NCI-H226 (cell line): ENCODE measurements around the gene RASAL2.
A peak's percentile ranks its signal among the peaks of the same experiment; 100 is the strongest.

ENCODE experiments used
- DNase-seq: peaks from one replicate; pipeline ENCODE4 v3.0.0-alpha.2; 2015

RASAL2 gene

GRCh38 chr1:178407655-178408054 lies 313.8 kb downstream of the RASAL2 start:
- DNase-seq: no peak

GRCh38 chr1:178408871-178409270 lies 315.0 kb downstream of the RASAL2 start:
- DNase-seq: peak; percentile 24

DNA sequence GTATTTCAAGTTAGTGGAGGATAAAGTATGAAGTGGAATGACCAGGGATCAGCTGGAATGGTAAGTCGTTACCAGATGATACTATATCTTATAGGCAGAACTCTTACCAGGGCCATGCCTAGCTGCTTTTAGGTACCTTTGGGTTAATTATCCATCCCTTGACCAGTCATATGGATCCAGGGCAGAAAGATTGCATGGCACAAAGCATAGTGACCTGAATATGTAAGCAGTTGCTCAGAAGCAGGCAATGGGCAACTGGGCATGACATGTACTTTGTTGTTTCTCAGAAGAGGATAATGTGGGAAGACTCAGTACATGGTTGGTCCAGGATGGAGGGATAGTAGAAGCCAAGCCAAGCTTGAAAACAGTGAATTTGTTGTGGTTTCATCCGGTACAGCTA lies 315.6 kb downstream of the RASAL2 start:
- DNase-seq: no peak

DNA sequence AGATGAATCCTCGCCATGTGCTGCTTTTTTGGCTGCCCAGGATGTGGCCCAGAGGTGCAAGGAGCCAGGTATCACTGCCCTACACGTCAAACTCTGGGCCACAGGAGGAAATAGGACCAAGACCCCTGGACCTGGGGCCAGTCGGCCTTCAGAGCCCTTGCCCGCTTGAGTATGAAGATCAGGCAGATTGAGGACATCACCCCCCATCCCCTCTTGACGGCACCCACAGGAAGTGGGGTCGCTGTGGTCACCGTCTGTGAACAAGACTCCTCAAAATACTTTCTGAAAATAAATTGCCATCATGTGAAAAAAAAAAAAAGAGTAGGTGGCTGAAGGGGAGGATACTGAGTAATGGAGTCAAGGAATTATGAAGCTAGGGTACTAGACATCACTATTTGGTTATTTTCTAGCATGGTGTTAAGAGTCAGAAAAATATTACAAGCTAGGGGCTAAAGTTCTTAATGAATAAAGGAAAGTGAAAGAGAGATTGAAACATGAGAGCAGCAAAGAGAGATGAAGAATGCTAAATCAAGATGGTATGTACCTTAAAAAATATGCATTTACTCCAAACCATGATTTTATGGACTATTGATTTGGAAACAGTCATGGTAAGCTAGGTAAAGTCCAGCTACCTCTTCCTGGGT lies 318.0 kb downstream of the RASAL2 start:
- no peak for DNase-seq

GRCh38 chr1:178412400-178412770 lies 318.5 kb downstream of the RASAL2 start:
- DNase-seq: peak; percentile 77

GRCh38 chr1:178417858-178418257 lies 324.0 kb downstream of the RASAL2 start:
- peak; percentile 49 for DNase-seq

DNA sequence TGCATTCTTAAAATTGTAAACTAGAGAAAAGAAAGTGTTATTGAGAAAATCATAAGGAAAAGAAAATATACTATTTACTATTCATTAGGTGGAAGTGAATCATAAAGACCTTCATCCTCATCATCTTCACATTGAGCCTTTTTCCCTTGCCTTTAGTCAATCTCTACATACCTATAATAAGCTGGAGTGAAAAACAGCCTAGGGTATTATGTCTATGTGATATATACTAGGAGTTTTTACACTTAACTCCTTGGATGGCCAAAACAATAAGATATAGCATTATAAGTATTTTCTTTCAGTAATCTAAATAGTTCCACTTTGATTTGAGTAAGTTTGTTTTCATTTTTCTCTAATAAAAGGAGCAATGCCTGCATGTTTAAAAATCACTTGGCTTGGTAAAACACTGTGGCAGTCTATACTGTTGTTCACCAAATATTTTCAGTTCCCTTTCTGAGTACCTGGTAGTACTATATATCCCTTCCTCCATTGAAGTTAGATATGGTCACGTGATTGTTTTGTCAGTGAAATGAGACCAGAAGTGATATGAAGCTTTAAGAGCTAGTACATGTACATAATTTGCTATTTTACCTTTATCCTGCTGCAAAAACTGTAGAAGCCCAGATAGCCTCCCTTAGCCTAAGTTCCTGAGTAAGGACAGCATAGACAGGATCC lies 324.5 kb downstream of the RASAL2 start:
- no peak for DNase-seq

GRCh38 chr1:178434360-178434759 lies 340.5 kb downstream of the RASAL2 start:
- no peak for DNase-seq

DNA sequence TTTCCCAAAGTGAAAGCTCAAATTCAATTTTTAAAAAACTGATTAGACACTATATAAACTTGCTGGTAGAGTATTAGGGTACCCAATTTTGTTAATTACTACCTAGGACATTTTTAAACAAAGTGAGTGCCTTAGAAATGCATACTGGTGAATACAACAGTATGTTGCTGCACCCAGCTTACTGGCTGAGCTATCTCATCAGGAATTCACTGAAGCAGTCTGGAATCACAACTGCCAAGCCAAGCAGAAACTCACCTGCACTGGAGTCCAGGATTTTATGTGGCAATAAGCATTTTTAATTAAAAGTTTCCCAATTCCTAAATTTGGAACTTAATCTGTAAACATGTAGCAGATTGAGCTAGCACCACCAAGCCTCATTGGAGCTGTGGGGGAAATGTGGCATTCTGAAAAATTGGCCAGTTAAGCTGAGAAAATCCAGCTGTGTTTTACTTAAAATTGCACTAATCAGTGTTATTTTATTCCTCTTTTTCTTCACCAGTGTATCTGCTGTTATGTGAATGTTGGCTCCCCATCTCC lies 341.1 kb downstream of the RASAL2 start:
- no peak for DNase-seq

DNA sequence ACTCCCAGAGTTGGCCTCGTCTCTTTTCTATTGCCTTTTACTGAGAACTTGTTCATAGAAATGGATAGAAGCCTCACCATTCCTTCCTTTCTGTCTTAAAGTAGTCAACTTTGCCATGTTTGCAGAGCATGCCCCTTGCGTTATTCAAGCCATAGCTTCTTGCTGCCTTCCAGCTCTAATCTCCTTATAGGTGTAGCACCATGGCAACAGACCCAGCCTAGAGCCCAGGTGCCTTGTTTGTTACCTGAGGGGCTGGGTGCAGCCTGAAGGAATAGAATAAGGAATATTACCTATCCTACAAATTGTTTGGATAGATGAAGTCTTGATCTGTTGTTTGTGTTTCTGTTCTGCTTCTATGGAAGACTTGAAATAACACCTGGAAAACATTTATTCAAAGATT lies 343.0 kb downstream of the RASAL2 start:
- no peak for DNase-seq

- no peak for DNase-seq
Measured at GRCh38 chr1:178438432-178438831, 344.5 kb downstream of the RASAL2 start.

DNA sequence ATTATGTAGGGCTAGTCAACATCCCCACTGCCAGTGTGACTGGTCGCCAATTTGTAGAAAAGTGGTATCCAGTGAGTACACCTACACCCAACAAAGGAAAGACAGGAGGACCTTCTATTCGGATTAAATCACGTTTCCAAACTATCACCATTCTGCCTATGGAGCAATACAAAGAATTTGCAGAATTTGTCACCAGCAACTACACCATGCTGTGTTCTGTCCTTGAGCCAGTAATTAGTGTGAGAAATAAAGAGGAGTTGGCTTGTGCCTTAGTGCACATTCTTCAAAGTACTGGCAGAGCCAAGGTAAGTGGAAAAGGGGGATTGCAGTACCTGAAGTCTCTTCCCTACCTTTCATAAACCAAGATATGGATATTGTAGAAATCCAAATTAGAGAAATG lies 349.0 kb downstream of the RASAL2 start:
- no peak for DNase-seq

- peak; percentile 7 for DNase-seq
Measured at GRCh38 chr1:178450871-178451270, 357.0 kb downstream of the RASAL2 start.

GRCh38 chr1:178451529-178451928 lies 357.6 kb downstream of the RASAL2 start:
- peak; percentile 87 for DNase-seq

DNA sequence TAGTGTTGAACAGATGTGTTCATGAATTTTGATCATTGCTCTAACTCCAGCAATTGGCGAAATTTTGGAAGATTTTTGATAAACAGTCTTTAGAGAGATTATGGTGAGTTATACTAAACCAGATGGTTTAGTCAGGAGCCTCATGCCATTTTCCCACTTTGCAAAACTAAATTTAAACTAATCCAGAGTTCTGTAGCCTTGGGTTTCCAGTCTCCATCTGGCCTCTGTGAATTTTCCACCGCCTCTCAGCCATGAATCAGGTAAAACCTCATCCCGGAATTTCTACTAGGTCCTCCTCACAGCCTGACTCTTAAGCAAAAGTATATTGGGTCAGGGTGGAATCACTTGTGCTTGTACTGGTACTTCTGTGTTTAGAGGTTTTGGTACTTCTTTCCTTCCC lies 358.1 kb downstream of the RASAL2 start:
- no peak for DNase-seq

DNA sequence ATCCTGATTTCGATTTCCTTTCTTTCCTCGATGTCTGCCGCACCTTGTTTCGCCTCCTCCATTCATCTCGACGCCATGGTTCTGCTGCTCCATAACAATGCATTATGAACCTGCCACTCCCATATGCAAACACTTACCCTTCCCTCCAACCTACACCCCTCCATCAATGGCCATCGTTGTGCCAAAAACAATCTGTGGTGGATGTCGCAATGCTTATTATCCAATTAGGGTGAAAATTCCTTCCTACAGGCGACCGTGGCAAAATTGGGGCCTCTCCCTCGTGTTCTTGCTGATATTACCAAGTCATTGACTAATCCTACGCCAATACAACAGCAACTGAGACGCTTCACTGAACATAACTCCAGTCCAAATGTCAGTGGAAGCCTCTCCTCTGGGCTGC lies 362.6 kb downstream of the RASAL2 start:
- DNase-seq: no peak

DNA sequence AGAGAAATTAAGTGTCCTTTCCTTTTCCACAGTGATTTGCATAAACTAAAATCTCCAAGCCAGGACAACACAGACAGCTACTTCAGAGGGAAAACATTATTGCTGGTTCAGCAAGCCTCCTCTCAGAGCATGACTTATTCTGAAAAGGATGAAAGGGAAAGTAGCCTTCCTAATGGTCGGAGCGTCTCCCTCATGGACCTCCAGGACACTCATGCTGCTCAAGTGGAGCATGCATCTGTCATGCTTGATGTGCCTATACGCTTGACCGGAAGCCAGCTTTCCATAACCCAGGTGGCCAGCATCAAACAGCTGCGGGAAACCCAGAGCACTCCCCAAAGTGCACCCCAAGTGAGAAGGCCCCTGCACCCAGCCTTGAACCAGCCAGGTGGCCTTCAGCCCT lies 363.7 kb downstream of the RASAL2 start:
- no peak for DNase-seq

- DNase-seq: no peak
Measured at GRCh38 chr1:178458203-178458602, 364.3 kb downstream of the RASAL2 start.

GRCh38 chr1:178461104-178461503 lies 367.2 kb downstream of the RASAL2 start:
- no peak for DNase-seq

DNA sequence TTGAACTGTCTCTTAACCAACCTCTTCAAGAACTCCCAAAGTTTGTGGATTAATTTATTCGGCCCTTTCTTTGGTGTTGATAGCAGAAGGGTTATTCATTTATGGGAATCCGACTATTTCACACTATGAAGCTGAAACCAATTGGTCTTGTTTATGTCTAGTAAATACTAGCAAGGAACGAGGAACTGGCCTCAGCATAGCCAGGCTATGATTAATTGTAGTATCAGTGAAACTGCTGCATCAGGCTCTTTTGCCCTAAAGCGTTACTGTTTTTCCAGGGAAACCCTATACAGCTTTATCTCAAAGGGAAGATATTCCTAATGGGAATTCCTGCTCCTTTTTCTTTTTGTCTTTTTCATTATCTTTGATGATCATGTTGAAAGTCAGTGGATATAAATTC lies 367.8 kb downstream of the RASAL2 start:
- no peak for DNase-seq

- DNase-seq: no peak
Measured at GRCh38 chr1:178464141-178464540, 370.2 kb downstream of the RASAL2 start.

- DNase-seq: no peak
Measured at GRCh38 chr1:178464566-178464965, 370.7 kb downstream of the RASAL2 start.

DNA sequence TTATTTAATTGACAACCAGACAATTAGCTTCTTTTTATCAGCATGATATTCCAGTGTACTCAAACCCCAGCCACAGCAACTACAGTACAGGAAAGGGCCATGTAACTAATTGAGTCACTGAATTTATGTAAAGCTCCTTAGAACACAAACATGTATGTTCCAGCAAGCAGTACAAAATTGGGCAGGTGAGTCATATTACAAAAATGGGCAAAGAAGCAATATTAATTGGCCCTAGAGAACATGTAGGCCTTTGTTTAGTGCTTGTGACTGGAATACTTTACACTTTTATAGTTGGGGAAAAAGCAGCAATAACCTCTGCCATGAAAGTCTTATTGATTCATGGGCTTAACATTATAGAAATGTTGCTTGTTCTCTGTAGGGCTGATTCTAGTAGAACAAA lies 371.1 kb downstream of the RASAL2 start:
- no peak for DNase-seq

- no peak for DNase-seq
Measured at GRCh38 chr1:178467837-178468236, 373.9 kb downstream of the RASAL2 start.
